Activated naive CD8-positive, alpha-beta T cell treated with anti-CD3 and anti-CD28 coated beads, Interleukin-2, amount 50 U/mL, for 16 hours (primary cell): ENCODE data around the gene MAP3K9.
"Not testable (repeated sequence)": the region's sequence is repeated elsewhere in the genome, so short reads cannot be mapped to it uniquely, and the experiment has no call there.

Source experiments
- DNase-seq: peaks from one replicate; pipeline ENCODE4 v3.0.0-alpha.2; 2020; ENCODE audit warnings: low read depth, low spot score

MAP3K9 gene

GRCh38 chr14:70809225-70810219 is at the start of gene MAP3K9:
Gene MAP3K9 (minus strand): TSS chr14:70809513. CDS start chr14:70809171, 342 bp downstream.
- peak; percentile 82 for DNase-seq

- DNase-seq: no peak
These were observed 49.3 kb upstream of the MAP3K9 start for GRCh38 chr14:70858641-70859040.

DNA sequence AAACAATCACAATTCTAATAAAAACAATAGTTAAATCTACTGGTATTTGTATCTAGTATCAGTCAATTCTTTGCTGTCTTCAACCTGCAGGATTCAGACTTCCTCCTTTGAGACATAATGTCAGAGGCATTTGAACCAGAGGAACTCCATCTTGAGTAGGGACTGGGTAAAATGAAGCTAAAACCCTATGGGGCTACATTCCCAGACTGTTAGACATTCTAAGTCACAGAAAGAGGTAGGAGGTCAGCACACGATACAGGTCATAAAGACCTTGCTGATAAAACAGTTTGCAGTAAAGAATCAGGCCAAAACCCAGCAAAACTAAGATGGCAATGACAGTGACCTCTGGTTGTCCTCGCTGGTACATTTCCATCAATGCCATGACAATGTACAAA is 48.2 kb upstream of the MAP3K9 start:
- DNase-seq: no peak

GRCh38 chr14:70856851-70857495 is 47.7 kb upstream of the MAP3K9 start:
- no peak for DNase-seq

DNA sequence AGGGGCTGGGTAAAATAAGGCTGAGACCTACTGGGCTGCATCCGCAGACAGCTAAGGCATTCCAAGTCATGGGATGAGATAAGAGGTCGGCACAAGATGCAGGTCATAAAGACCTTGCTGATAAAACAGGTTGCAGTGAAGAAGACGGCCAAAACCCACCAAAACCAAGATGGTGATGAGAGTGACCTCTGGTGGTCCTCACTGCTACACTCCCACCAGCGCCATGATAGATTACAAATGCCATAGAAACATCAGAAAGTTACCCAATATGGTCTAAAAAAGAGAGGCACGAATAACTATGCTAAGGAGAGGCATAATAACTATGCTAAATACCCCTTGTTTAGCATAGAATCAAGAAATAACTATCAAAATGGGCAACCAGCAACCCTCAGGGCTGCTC is 46.2 kb upstream of the MAP3K9 start:
- no peak for DNase-seq

DNA sequence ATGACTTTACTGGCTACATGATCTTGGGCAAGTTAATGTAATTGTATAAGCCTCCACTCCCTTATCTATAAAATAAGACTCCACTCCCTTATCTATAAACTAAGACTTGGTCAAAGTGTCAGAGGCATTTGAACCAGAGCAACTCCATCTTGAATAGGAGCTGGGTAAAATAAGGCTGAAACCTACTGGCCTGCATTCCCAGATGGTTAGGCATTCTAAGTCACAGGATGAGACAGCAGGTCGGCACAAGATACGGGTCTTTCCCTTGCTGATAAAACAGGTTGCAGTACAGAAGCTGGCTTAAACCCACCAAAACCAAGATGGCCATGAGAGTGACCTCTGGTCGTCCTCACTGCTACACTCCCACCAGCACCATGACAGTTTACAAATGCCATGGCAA is 44.3 kb upstream of the MAP3K9 start:
- not testable (repeated sequence) for DNase-seq

DNA sequence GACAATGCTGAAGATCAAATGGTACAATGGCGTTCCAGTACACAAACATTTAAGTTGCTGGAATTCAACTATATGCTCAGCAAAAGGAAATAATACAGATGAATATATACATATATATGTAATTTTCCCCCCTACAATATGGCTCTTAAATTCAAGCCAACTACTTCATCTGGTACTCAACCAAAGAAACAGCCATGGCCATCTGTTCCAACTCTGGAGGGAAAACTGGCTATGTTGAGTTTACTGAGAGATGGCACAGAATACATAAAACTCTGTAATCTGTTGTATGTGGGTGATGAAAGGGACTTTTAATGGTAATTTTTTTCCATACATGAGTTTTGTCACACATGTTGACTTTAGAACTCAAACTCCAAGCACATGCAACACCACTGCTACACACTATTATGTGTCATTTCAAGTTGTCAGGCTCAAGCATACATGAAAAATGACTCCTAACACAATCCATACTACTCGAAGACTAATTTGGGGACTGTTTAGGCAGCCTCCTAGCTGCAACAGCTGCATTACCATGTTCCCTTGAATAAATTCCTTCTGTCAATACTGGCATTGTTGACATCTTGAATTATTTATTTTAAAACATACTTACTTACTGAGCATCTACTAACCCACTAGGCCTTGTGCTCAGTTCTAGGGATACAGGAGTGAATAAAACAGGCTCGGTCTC is 38.2 kb upstream of the MAP3K9 start:
- no peak for DNase-seq

DNA sequence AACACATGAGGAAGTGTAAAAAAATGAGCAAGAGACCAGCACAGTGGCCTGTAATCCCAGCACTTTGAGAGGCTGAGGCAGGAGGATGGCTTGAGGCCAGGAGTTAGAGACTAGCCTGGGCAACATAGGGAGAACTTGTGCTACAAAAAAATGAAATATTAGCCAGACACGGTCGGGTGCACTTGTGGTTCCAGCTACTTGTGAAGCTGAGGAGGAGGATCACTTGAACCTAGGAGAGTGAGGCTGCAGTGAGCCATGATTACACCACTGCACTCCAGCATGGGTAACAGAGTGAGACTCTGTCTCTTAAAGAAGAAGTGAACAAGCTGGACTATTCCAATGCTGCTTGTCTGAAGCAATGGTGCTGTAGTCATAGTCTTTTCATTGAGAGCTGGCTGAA is 36.3 kb upstream of the MAP3K9 start:
- DNase-seq: no peak

DNA sequence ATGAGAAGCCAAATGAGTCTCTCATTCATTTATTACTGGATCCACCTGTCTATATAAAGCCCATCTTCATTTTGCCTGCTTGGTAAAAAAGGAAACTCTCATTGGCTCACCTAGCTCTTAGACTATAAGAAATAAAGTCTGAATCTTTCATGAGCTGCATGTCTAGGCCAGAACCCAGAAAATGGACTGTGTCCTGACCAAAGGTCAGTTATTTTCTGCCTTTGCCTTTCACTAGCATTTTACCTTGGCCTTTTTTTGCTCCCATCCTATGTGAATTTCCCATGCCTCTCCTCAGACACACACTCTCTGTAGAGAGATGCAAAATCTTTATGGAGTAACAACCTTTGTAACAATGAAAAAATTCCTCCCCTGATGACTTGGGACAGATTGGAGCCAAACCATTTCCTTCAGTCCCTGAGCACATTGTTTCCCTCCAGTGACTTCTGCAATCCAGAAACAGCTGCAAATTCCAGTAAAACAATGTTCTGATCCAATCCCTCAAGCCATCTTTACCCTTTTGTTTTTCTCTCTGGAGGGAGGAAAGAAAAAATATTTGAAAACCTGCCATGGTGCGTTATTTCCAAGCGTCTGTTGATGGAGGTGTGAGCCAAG is 33.6 kb upstream of the MAP3K9 start:
- DNase-seq: no peak

- no peak for DNase-seq
These were observed 28.8 kb upstream of the MAP3K9 start for GRCh38 chr14:70838076-70838475.

GRCh38 chr14:70836946-70837345 is 27.6 kb upstream of the MAP3K9 start:
- DNase-seq: no peak

- DNase-seq: no peak
These were observed 24.6 kb upstream of the MAP3K9 start for GRCh38 chr14:70833884-70834283.

- DNase-seq: no peak
These were observed 23.4 kb upstream of the MAP3K9 start for GRCh38 chr14:70832561-70833305.

- no peak for DNase-seq
These were observed 21.9 kb upstream of the MAP3K9 start for GRCh38 chr14:70830998-70831781.

DNA sequence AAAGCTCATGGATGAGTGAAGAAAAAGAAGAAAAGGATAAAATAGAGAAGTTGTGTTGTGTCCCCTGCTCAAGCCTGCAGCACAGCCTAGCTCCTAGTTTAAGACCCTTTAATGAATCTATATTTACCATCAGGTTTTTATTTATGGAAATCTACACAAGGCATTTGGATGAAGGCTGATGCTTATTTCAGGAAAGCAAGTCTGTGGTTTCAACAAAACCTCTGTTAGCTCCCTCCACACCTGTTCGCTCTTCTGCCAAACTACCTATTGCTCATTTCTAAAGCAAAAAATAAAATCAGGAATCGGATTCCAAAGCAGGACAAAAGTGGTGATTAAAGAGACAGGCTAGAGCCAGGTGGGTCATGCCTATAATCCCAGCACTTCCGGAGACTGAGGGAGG is 18.9 kb upstream of the MAP3K9 start:
- no peak for DNase-seq

DNA sequence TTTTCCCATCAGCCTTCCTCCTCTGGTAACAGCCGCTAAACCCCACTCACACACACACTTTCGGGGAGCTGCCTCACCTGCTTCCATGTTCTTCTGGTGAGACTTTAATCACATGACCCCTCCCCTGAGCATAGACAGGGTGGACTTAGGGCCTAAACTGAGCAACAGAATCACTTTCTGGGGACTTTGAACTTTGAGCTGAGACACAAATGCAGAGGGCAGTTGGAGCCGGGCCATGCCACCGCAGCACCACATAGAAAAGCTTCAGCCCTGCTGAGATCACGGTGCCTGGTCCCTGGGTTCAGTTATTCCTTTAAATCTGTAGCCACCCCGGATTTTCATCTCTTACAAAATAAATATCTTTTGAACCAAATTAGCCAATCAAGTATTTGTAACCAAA is 18.4 kb upstream of the MAP3K9 start:
- DNase-seq: no peak

GRCh38 chr14:70827347-70827746 is 18.0 kb upstream of the MAP3K9 start:
- no peak for DNase-seq

- no peak for DNase-seq
These were observed 14.0 kb upstream of the MAP3K9 start for GRCh38 chr14:70823281-70823680.

DNA sequence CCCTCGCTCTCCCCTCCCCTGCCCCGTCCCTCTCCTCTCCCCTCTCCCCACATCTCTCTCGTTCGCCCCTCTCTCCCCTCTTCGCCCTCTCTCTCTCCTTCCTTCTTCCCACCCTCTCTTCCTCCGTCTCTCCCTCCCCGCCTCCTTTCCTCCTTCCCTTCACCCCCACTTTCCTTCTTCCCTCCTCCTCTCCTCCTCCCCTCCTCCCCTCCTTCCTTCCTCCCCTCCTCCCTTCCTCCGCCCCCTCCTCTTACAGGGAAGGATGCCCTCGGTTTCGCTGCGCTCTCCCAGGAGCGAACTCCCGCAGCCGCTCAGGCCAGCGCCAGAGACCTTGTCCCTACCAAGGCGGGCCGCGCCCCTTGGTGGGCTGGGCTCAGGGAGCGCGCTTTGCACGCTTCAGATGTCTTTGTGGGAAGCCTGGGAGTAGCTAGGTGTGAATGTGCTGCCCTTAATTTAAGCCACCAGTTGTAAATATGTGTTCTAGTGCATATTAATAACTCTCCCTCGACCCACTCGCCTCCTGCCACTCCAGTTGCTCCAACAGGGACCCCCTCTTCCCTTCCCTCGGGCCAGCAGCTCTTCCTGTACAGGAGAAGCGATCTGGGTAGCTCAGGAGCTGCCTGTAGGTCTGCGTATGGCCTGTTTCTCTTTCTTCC is 13.3 kb upstream of the MAP3K9 start:
- no peak for DNase-seq
